Esophagus (tissue), 2 donors: Measurements from ENCODE around the gene PITX3. TPM values are rescaled to one million over a fixed set of nuclear protein-coding genes. Genes with fewer than 3 reads are reported as not detected.
A peak's percentile ranks its signal among the peaks of the same experiment; 100 is the strongest.

Experiments used
- H3K27ac ChIP-seq, 2 donors: one replicate each; pipeline ENCODE4 v1.5.1; 2013; ENCODE audit warnings: low read depth in 2 of 2, mild to moderate bottlenecking in 2 of 2, inconsistent platforms in 1 of 2, low read length in 1 of 2, moderate library complexity in 1 of 2
- H3K27me3 ChIP-seq, 2 donors: one replicate each; pipeline ENCODE4 v1.6.1; 2013; ENCODE audit warnings: low read length in 2 of 2, control low read depth in 1 of 2, mild to moderate bottlenecking in 1 of 2; ENCODE audit not compliant: insufficient read depth in 2 of 2, control insufficient read depth in 1 of 2
- H3K36me3 ChIP-seq, 2 donors: one replicate each; pipeline ENCODE4 v1.6.1; 2013; ENCODE audit warnings: low read length in 1 of 2; ENCODE audit not compliant: control insufficient read depth in 2 of 2, insufficient read depth in 2 of 2
- H3K4me1 ChIP-seq, 2 donors: one replicate each; pipeline ENCODE4 v1.6.1; 2013; ENCODE audit warnings: low read length in 1 of 2; ENCODE audit not compliant: control insufficient read depth in 2 of 2, insufficient read depth in 2 of 2
- H3K4me3 ChIP-seq, 2 donors: one replicate each; pipeline ENCODE4 v1.5.1; 2013; ENCODE audit warnings: low read length in 2 of 2, mild to moderate bottlenecking in 2 of 2, low read depth in 1 of 2, moderate library complexity in 1 of 2
- H3K9me3 ChIP-seq, 2 donors: one replicate each; pipeline ENCODE4 v1.6.1; 2013; ENCODE audit warnings: mild to moderate bottlenecking in 2 of 2, low read depth in 1 of 2, low read length in 1 of 2, moderate library complexity in 1 of 2; ENCODE audit not compliant: control insufficient read depth in 2 of 2, insufficient read depth in 1 of 2
- WGBS, 2 donors: extraction: QIAGEN DNeasy Blood & Tissue Kit; methylation state at CpG; one replicate each; pipeline ENCODE4 v1.1.7; 2013; 5-methylcytosine and 5-hydroxymethylcytosine counted together
- polyA plus RNA-seq, 2 donors: library from polyadenylated mRNA; stranded (reverse); fragments of 200-250 nt; gene quantifications; one replicate each; pipeline ENCODE4 v1.2.3, GENCODE V29; 2013
- donor health status: healthy with polysubstance abuse.
- donor health status: Bipolar disorder and iron deficiency.

PITX3 gene
- polyA plus RNA-seq, 2 donors, result not detected

GRCh38 chr10:102245082-102245931, 4.0 kb upstream of the PITX3 start, which contains the start of gene GBF1:
GBF1 (plus strand) TSS chr10:102245532; CDS start chr10:102258939, 13,407 bp downstream.
- peak within 1 kb of the TSS; percentile 91 to 93 for H3K27ac ChIP-seq
- H3K4me1 ChIP-seq, result peaks cover 9 to 12% of the 10 kb centered on the region in 2 donors
- H3K27me3 ChIP-seq, result no peaks in the 10 kb centered on the region
- no peaks in the 10 kb centered on the region for H3K36me3 ChIP-seq
- no peaks in the 10 kb centered on the region for H3K9me3 ChIP-seq
- peak within 1 kb of the TSS; percentile 89 to 91 for H3K4me3 ChIP-seq
- WGBS, 2 donors, result 0% methylated on average over 47 of the region's 47 CpGs

DNA sequence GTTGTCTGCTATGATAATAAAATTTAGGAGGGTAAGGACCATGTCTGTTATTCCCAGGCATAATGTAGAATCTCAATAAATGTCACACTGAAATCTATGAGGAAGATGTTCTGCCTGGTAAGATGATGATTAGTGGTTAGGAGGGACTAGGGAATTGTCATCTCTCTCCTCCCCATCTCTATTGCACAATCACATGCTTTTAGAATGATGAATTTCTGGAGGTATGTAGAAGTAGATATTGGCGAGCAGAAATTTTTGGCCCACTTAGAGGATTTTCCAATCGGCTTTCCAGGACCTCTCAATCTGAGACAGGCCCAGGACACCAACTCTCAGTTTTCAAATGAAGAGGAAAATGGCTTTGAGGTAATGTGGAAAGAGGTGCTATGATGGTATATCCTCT, 2.0 kb upstream of the PITX3 start:
- H3K9me3 ChIP-seq, result no peaks in the 10 kb centered on the region
- no peak overlapping the region for H3K4me3 ChIP-seq
- no peaks in the 10 kb centered on the region for H3K36me3 ChIP-seq
- peaks cover 9 to 12% of the 10 kb centered on the region in 2 donors for H3K4me1 ChIP-seq
- 59 to 70% methylated on average over 2 of the region's 2 CpGs for WGBS, 2 donors
- no peak overlapping the region for H3K27ac ChIP-seq
- no peaks in the 10 kb centered on the region for H3K27me3 ChIP-seq

DNA sequence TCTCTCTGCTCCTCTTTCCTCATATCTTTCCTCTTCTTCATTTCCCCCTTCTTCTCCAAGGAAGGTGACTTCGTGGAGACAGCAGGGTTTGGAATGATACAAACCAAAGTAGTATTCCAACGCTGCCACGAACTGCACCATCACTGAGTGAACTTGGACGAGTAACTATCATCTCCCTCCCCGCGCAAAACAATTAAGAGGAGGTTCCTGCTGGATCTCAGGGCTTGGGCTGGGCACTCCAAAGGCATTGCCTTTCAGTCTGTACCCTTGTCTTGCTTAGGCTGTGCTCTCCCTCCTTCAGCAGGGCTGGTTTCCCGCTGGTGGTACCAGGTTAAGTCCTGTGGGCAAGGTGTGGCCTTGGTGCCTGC, 790 bp upstream of the PITX3 start:
- WGBS, 2 donors, result 20 to 32% methylated on average over 7 of the region's 7 CpGs
- no peaks in the 10 kb centered on the region for H3K9me3 ChIP-seq
- no peak overlapping the region for H3K27ac ChIP-seq
- H3K4me3 ChIP-seq, result peak overlapping the region; percentile 53 to 56
- H3K36me3 ChIP-seq, result no peaks in the 10 kb centered on the region
- no peaks in the 10 kb centered on the region for H3K27me3 ChIP-seq
- H3K4me1 ChIP-seq, result peaks cover 9 to 12% of the 10 kb centered on the region in 2 donors

DNA sequence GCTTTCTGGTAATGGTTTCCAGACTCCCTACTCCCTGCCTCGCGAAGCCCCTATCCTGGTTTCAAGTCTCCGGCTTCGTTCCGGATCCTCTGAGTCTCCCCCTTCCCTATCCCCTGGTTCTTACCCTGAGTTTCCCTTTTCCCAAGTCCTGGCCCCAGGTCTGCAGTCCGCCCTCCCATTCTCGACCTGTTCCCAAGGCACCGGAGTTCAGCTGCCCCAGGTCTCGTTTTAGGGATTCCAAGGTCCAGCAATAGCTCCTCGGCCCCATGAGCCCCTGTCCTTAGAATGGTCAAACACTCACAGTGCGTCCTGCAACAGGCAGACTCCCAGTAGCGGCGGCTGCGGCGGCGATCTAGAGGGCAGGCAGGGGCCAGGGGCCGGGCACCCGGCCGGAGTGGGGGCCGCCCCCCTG, 274 bp downstream of the PITX3 start:
- Histone ChIP-seq H3K27ac (no peak overlapping the region), H3K4me3 (peak overlapping the region; percentile 53 to 56), H3K9me3 (no peaks in the 10 kb centered on the region), H3K36me3 (no peaks in the 10 kb centered on the region), H3K27me3 (no peaks in the 10 kb centered on the region), H3K4me1 (peaks cover 9 to 12% of the 10 kb centered on the region in 2 donors)
- 4% methylated on average over 17 to 20 of the region's 20 CpGs for WGBS, 2 donors

GRCh38 chr10:102240467-102241031, 763 bp downstream of the PITX3 start:
- H3K27ac ChIP-seq, result no peak overlapping the region
- 33 to 34% methylated on average over 35 to 39 of the region's 39 CpGs for WGBS, 2 donors
- H3K27me3 ChIP-seq, result no peaks in the 10 kb centered on the region
- H3K4me3 ChIP-seq, result peak overlapping the region in 1 of 2 donors; percentile 53
- no peaks in the 10 kb centered on the region for H3K36me3 ChIP-seq
- H3K9me3 ChIP-seq, result no peaks in the 10 kb centered on the region
- H3K4me1 ChIP-seq, result peaks cover 9 to 12% of the 10 kb centered on the region in 2 donors

- Histone ChIP-seq H3K4me3 (no peak overlapping the region), H3K4me1 (peaks cover 8 to 9% of the 10 kb centered on the region in 2 donors), H3K9me3 (no peaks in the 10 kb centered on the region), H3K27ac (no peak overlapping the region), H3K36me3 (no peaks in the 10 kb centered on the region), H3K27me3 (peaks cover 0 to 5% of the 10 kb centered on the region in 2 donors)
- 58 to 82% methylated on average over 4 of the region's 4 CpGs for WGBS, 2 donors
Measured at GRCh38 chr10:102237711-102238252, 3.5 kb downstream of the PITX3 start.

GRCh38 chr10:102236006-102236405, 5.3 kb downstream of the PITX3 start:
- no peaks in the 10 kb centered on the region for H3K36me3 ChIP-seq
- H3K27me3 ChIP-seq, result peaks cover 4 to 5% of the 10 kb centered on the region in 2 donors
- no peaks in the 10 kb centered on the region for H3K9me3 ChIP-seq
- no peak overlapping the region for H3K27ac ChIP-seq
- H3K4me1 ChIP-seq, result peaks cover 11 to 15% of the 10 kb centered on the region in 2 donors
- WGBS, 2 donors, result 67 to 71% methylated on average over 8 of the region's 8 CpGs
- H3K4me3 ChIP-seq, result no peak overlapping the region

- H3K4me1 ChIP-seq, result peaks cover 10 to 15% of the 10 kb centered on the region in 2 donors
- H3K4me3 ChIP-seq, result no peak overlapping the region
- WGBS, 2 donors, result 73 to 85% methylated on average over 1 of the region's 1 CpG
- no peaks in the 10 kb centered on the region for H3K9me3 ChIP-seq
- no peaks in the 10 kb centered on the region for H3K36me3 ChIP-seq
- H3K27ac ChIP-seq, result no peak overlapping the region
- peaks cover 5 to 8% of the 10 kb centered on the region in 2 donors for H3K27me3 ChIP-seq
Measured at GRCh38 chr10:102235598-102235920, 5.8 kb downstream of the PITX3 start.

DNA sequence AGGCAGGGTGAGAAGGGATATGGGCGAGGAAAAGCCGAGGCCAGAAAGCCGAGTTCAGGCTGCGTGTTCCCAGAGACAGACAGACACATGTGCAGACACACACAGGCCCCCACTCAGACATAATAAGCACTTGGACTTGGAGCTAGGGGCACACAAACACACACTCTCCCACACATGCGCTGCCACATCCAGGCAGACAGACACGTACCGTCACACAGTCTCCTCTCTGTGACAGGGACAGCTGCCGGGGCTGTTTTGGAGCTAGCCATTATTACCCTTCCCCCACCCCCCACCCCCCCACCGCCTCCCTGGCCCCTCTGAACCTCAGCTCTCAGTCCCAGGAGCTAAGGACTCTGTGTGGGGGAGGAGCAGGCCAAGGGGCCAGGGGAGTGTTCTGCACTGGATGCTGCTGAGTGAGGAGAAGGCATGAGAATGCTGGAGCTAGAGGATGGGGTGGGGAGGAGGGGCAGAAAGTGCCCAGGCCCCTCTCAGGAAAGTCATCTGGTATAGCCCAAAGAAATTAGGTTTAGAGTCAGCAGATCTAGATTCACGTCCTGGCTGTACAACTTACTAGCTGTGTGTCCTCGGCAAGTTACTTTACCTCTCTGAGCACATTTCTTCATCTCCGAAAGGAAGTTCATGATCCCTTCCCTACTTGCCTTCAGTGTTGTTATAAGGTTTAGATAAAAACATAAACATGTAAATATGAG, 6.3 kb downstream of the PITX3 start:
- Histone ChIP-seq H3K27me3 (peaks cover 5 to 10% of the 10 kb centered on the region in 2 donors), H3K9me3 (no peaks in the 10 kb centered on the region), H3K36me3 (no peaks in the 10 kb centered on the region), H3K4me1 (peaks cover 12 to 14% of the 10 kb centered on the region in 2 donors), H3K4me3 (no peak overlapping the region), H3K27ac (no peak overlapping the region)
- WGBS, 2 donors, result 73 to 74% methylated on average over 12 of the region's 12 CpGs
